Endodermal cell (in vitro differentiated cells): ENCODE data around the gene PIGK. TPM values are rescaled to one million over a fixed set of nuclear protein-coding genes. Genes with fewer than 3 reads are reported as not detected.

ENCODE experiments used
- DNase-seq: peaks from one replicate; pipeline ENCODE4 v3.0.0-alpha.2; 2017
- H3K27ac ChIP-seq: 2 replicates; pipeline ENCODE4 v1.5.1; 2013; ENCODE audit warnings: mild to moderate bottlenecking, low read depth, low read length, moderate library complexity
- H3K27me3 ChIP-seq: 2 replicates; pipeline ENCODE4 v1.6.1; 2013; ENCODE audit warnings: mild to moderate bottlenecking, low read length, moderate library complexity; ENCODE audit not compliant: insufficient read depth, control insufficient read depth, poor library complexity, severe bottlenecking
- H3K36me3 ChIP-seq: 2 replicates; pipeline ENCODE4 v1.7.0; 2013; ENCODE audit warnings: mild to moderate bottlenecking, low read length, moderate library complexity; ENCODE audit not compliant: control insufficient read depth, insufficient read depth
- H3K4me1 ChIP-seq: one replicate; pipeline ENCODE4 v1.7.0; 2013; ENCODE audit warnings: low read length; ENCODE audit not compliant: control insufficient read depth, insufficient read depth
- H3K4me3 ChIP-seq: 2 replicates; pipeline ENCODE4 v1.5.1; 2013; ENCODE audit warnings: mild to moderate bottlenecking, low read length, moderate library complexity
- H3K9ac ChIP-seq: 2 replicates; pipeline ENCODE4 v1.6.1; 2013; ENCODE audit warnings: mild to moderate bottlenecking, low read length, moderate library complexity; ENCODE audit not compliant: poor library complexity, severe bottlenecking; ENCODE audit errors: extremely low read depth
- H3K9me3 ChIP-seq: 2 replicates; pipeline ENCODE4 v1.6.1; 2013; ENCODE audit warnings: mild to moderate bottlenecking, low read length, moderate library complexity; ENCODE audit not compliant: control insufficient read depth
- H3K27ac Mint-ChIP-seq: 2 replicates; pipeline ENCODE4 v1.8.0; 2020; ENCODE audit warnings: mixed read lengths
- H3K27me3 Mint-ChIP-seq: 2 replicates; pipeline ENCODE4 v1.8.0; 2021; ENCODE audit warnings: mild to moderate bottlenecking, mixed read lengths; ENCODE audit not compliant: insufficient read depth
- H3K36me3 Mint-ChIP-seq: 2 replicates; pipeline ENCODE4 v1.8.0; 2020; ENCODE audit warnings: low read depth, mixed read lengths
- H3K4me1 Mint-ChIP-seq: 2 replicates; pipeline ENCODE4 v1.8.0; 2020; ENCODE audit warnings: mixed read lengths
- H3K4me3 Mint-ChIP-seq: 2 replicates; pipeline ENCODE4 v1.8.0; 2020; ENCODE audit warnings: mild to moderate bottlenecking, moderate library complexity, mixed read lengths
- H3K9me3 Mint-ChIP-seq: 2 replicates; pipeline ENCODE4 v1.8.0; 2020; ENCODE audit warnings: mild to moderate bottlenecking, mixed read lengths
- CTCF ChIP-seq: fragments of 200-600 bp; sonication (generic); conservative IDR thresholded peaks from 2 replicates; pipeline ENCODE4 v1.5.0; 2021; ENCODE audit warnings: antibody characterized with exemption, mild to moderate bottlenecking
- WGBS, 2 experiments: methylation state at CpG; one replicate each; pipeline versions ENCODE4 v1.1.5 to v1.1.7; 2013; ENCODE audit warnings: missing lambda C conversion rate in 2 of 2, mixed read lengths in 1 of 2; ENCODE audit not compliant: insufficient coverage in 1 of 2, insufficient read length in 1 of 2; 5-methylcytosine and 5-hydroxymethylcytosine counted together
- total RNA-seq, 2 donors: library from RNA; stranded (reverse); fragmentation: NEBNext Ultra II Directional in 1 of 2; extraction: Animal tissue kit (Norgen Biotek cat#: 25700) in 1 of 2; gene quantifications; 2 replicates in 1 of 2; 3 replicates in 1 of 2; pipeline ENCODE4 v1.2.1, GENCODE V29; 2021

Gene PIGK
- total RNA-seq, 2 donors from 2014 or later, result 19.9 to 26.7 TPM

GRCh38 chr1:77100875-77101274, 118.4 kb downstream of the PIGK start:
- no peak for DNase-seq
- H3K4me1 ChIP-seq, result no peaks in the 10 kb centered on the region
- H3K27ac ChIP-seq, result no peak overlapping the region
- 91% methylated on average over 1 of the region's 1 CpG; no CpG with 5 or more reads in 1 of the 2 experiments for whole genome bisulfite sequencing, 2 experiments
- H3K27me3 Mint-ChIP-seq, result no peaks in the 10 kb centered on the region
- TF ChIP-seq CTCF, result no peak
- no peak overlapping the region for H3K4me3 Mint-ChIP-seq
- no peaks in the 10 kb centered on the region for H3K36me3 ChIP-seq
- no peaks in the 10 kb centered on the region for H3K9me3 ChIP-seq
- no peaks in the 10 kb centered on the region for H3K27me3 ChIP-seq
- no peaks in the 10 kb centered on the region for H3K4me1 Mint-ChIP-seq
- H3K9me3 Mint-ChIP-seq, result peaks cover 4% of the 10 kb centered on the region
- H3K36me3 Mint-ChIP-seq, result peaks cover 4% of the 10 kb centered on the region
- H3K4me3 ChIP-seq, result no peak overlapping the region
- no peak overlapping the region for H3K27ac Mint-ChIP-seq
- no peak overlapping the region for H3K9ac ChIP-seq

- peaks cover 4% of the 10 kb centered on the region for H3K36me3 Mint-ChIP-seq
- H3K4me3 Mint-ChIP-seq, result no peak overlapping the region
Measured at GRCh38 chr1:77096496-77097255, 122.6 kb downstream of the PIGK start.

GRCh38 chr1:77095236-77095635, 124.0 kb downstream of the PIGK start:
- Histone ChIP-seq H3K4me1 (no peaks in the 10 kb centered on the region), H3K9ac (no peak overlapping the region), H3K27ac (no peak overlapping the region), H3K36me3 (no peaks in the 10 kb centered on the region), H3K4me3 (no peak overlapping the region), H3K9me3 (no peaks in the 10 kb centered on the region), H3K27me3 (no peaks in the 10 kb centered on the region)
- DNase-seq, result no peak
- Mint-ChIP-seq H3K27ac (no peak overlapping the region), H3K9me3 (peaks cover 4% of the 10 kb centered on the region), H3K36me3 (peaks cover 4% of the 10 kb centered on the region), H3K4me1 (no peaks in the 10 kb centered on the region), H3K27me3 (no peaks in the 10 kb centered on the region), H3K4me3 (no peak overlapping the region)
- TF ChIP-seq CTCF, result no peak
- WGBS, 2 experiments, result 80 to 100% methylated on average over 1 of the region's 1 CpG

More at GRCh38 chr1:77096496-77097255, 122.6 kb downstream of the PIGK start:
- Mint-ChIP-seq H3K4me1 (no peaks in the 10 kb centered on the region), H3K27ac (no peak overlapping the region), H3K27me3 (no peaks in the 10 kb centered on the region), H3K9me3 (peaks cover 4% of the 10 kb centered on the region)
- DNase-seq, result no peak
- Histone ChIP-seq H3K9ac (no peak overlapping the region), H3K27ac (no peak overlapping the region), H3K9me3 (no peaks in the 10 kb centered on the region), H3K27me3 (no peaks in the 10 kb centered on the region), H3K4me3 (no peak overlapping the region), H3K4me1 (no peaks in the 10 kb centered on the region), H3K36me3 (no peaks in the 10 kb centered on the region)
- 91 to 100% methylated on average over 3 to 8 of the region's 9 CpGs for WGBS, 2 experiments
- no peak for TF ChIP-seq CTCF
